ENCODE measurements around the gene TEX264. TPM values are rescaled to one million over a fixed set of nuclear protein-coding genes. Genes with fewer than 3 reads are reported as not detected.

Gene TEX264
- total RNA-seq, 1 donor from 2014 or later = 65.2 TPM

GRCh38 chr3:51657234-51657633 is 13.8 kb upstream of the TEX264 start:
- Mint-ChIP-seq H3K4me1 (ENCODE audit: unreplicated experiment) (no peaks in the 10 kb centered on the region), H3K27ac (ENCODE audit: unreplicated experiment) (no peak overlapping the region), H3K27me3 (ENCODE audit: unreplicated experiment) (no peaks in the 10 kb centered on the region), H3K9me3 (ENCODE audit: unreplicated experiment) (peaks cover 2% of the 10 kb centered on the region), H3K36me3 (ENCODE audit: unreplicated experiment) (peaks cover 45% of the 10 kb centered on the region), H3K4me3 (ENCODE audit: unreplicated experiment) (no peak overlapping the region)
- DNase-seq (ENCODE audit: extremely low spot score, unreplicated experiment) = no peak
- no peak for TF ChIP-seq CTCF (IDR thresholded peaks at IDR 0.05)

GRCh38 chr3:51659942-51660341 is 11.1 kb upstream of the TEX264 start:
- H3K4me1 Mint-ChIP-seq (ENCODE audit: unreplicated experiment) = no peaks in the 10 kb centered on the region

GRCh38 chr3:51662456-51662855 is 8.6 kb upstream of the TEX264 start:
- Mint-ChIP-seq H3K4me3 (ENCODE audit: unreplicated experiment) (no peak overlapping the region), H3K27ac (ENCODE audit: unreplicated experiment) (no peak overlapping the region), H3K4me1 (ENCODE audit: unreplicated experiment) (no peaks in the 10 kb centered on the region), H3K36me3 (ENCODE audit: unreplicated experiment) (peaks cover 40% of the 10 kb centered on the region), H3K9me3 (ENCODE audit: unreplicated experiment) (no peaks in the 10 kb centered on the region), H3K27me3 (ENCODE audit: unreplicated experiment) (no peaks in the 10 kb centered on the region)
- TF ChIP-seq CTCF (IDR thresholded peaks at IDR 0.05) = no peak
- DNase-seq (ENCODE audit: extremely low spot score, unreplicated experiment) = no peak

More at GRCh38 chr3:51659942-51660341, 11.1 kb upstream of the TEX264 start:
- Mint-ChIP-seq H3K27me3 (ENCODE audit: unreplicated experiment) (no peaks in the 10 kb centered on the region), H3K27ac (ENCODE audit: unreplicated experiment) (no peak overlapping the region), H3K9me3 (ENCODE audit: unreplicated experiment) (no peaks in the 10 kb centered on the region), H3K4me3 (ENCODE audit: unreplicated experiment) (no peak overlapping the region), H3K36me3 (ENCODE audit: unreplicated experiment) (peaks cover 50% of the 10 kb centered on the region)
- TF ChIP-seq CTCF (IDR thresholded peaks at IDR 0.05) = no peak
- no peak for DNase-seq (ENCODE audit: extremely low spot score, unreplicated experiment)

GRCh38 chr3:51668756-51669155 is 2.3 kb upstream of the TEX264 start:
- H3K9me3 Mint-ChIP-seq (ENCODE audit: unreplicated experiment) = no peaks in the 10 kb centered on the region
- no peak overlapping the region for H3K27ac Mint-ChIP-seq (ENCODE audit: unreplicated experiment)
- no peak for DNase-seq (ENCODE audit: extremely low spot score, unreplicated experiment)
- no peak for TF ChIP-seq CTCF (IDR thresholded peaks at IDR 0.05)
- H3K36me3 Mint-ChIP-seq (ENCODE audit: unreplicated experiment) = no peaks in the 10 kb centered on the region
- H3K4me3 Mint-ChIP-seq (ENCODE audit: unreplicated experiment) = no peak overlapping the region
- H3K4me1 Mint-ChIP-seq (ENCODE audit: unreplicated experiment) = peaks cover 24% of the 10 kb centered on the region
- H3K27me3 Mint-ChIP-seq (ENCODE audit: unreplicated experiment) = no peaks in the 10 kb centered on the region

- Mint-ChIP-seq H3K4me3 (ENCODE audit: unreplicated experiment) (peak overlapping the region; percentile 62), H3K27me3 (ENCODE audit: unreplicated experiment) (no peaks in the 10 kb centered on the region), H3K4me1 (ENCODE audit: unreplicated experiment) (peaks cover 24% of the 10 kb centered on the region)
These were observed 1.6 kb upstream of the TEX264 start for GRCh38 chr3:51669241-51670052.

More at GRCh38 chr3:51669241-51670052, 1.6 kb upstream of the TEX264 start:
- no peaks in the 10 kb centered on the region for H3K36me3 Mint-ChIP-seq (ENCODE audit: unreplicated experiment)
- H3K9me3 Mint-ChIP-seq (ENCODE audit: unreplicated experiment) = no peaks in the 10 kb centered on the region
- TF ChIP-seq CTCF (IDR thresholded peaks at IDR 0.05) = peak; percentile 95
- DNase-seq (ENCODE audit: extremely low spot score, unreplicated experiment) = peak; percentile 93
- H3K27ac Mint-ChIP-seq (ENCODE audit: unreplicated experiment) = no peak overlapping the region

All from osteocyte (in vitro differentiated cells).